ENCODE measurements around the gene MYLIP.
A peak's percentile ranks its signal among the peaks of the same experiment; 100 is the strongest.

MYLIP gene

GRCh38 chr6:16128759-16129622 is at the start of gene MYLIP:
MYLIP (plus strand) TSS chr6:16129086; CDS start chr6:16129323, 237 bp downstream.
- DNase-seq (peak; percentile 98), ATAC-seq (peak; percentile 88)

- no peak for ATAC-seq
- DNase-seq, result no peak
These were observed 49.5 kb upstream of the MYLIP start for GRCh38 chr6:16079354-16079753.

GRCh38 chr6:16080204-16080603 is 48.7 kb upstream of the MYLIP start:
- DNase-seq, result no peak
- no peak for ATAC-seq

GRCh38 chr6:16081326-16081725 is 47.6 kb upstream of the MYLIP start:
- no peak for DNase-seq
- no peak for ATAC-seq

GRCh38 chr6:16082361-16082760 is 46.5 kb upstream of the MYLIP start:
- DNase-seq (no peak), ATAC-seq (no peak)

- ATAC-seq (no peak), DNase-seq (no peak)
These were observed 41.9 kb upstream of the MYLIP start for GRCh38 chr6:16086965-16087364.

- DNase-seq, result no peak
- ATAC-seq, result no peak
These were observed 41.5 kb upstream of the MYLIP start for GRCh38 chr6:16087386-16087785.

- ATAC-seq (no peak), DNase-seq (no peak)
These were observed 40.5 kb upstream of the MYLIP start for GRCh38 chr6:16088409-16088808.

- ATAC-seq, result peak; percentile 23
- DNase-seq, result no peak
These were observed 39.4 kb upstream of the MYLIP start for GRCh38 chr6:16089232-16090062.

GRCh38 chr6:16090452-16090851 is 38.4 kb upstream of the MYLIP start:
- no peak for DNase-seq
- no peak for ATAC-seq

GRCh38 chr6:16090920-16091319 is 38.0 kb upstream of the MYLIP start:
- no peak for ATAC-seq
- no peak for DNase-seq

- ATAC-seq (no peak), DNase-seq (no peak)
These were observed 36.7 kb upstream of the MYLIP start for GRCh38 chr6:16092140-16092539.

- no peak for ATAC-seq
- DNase-seq, result no peak
These were observed 35.9 kb upstream of the MYLIP start for GRCh38 chr6:16092990-16093389.

- no peak for DNase-seq
- ATAC-seq, result peak; percentile 46
These were observed 33.7 kb upstream of the MYLIP start for GRCh38 chr6:16095180-16095579.

GRCh38 chr6:16097382-16098171 is 31.3 kb upstream of the MYLIP start:
- DNase-seq, result no peak
- peak; percentile 23 for ATAC-seq

- ATAC-seq, result no peak
These were observed 30.7 kb upstream of the MYLIP start for GRCh38 chr6:16098211-16098610.

GRCh38 chr6:16102208-16102607 is 26.7 kb upstream of the MYLIP start:
- ATAC-seq (no peak), DNase-seq (no peak)

More at GRCh38 chr6:16098211-16098610, 30.7 kb upstream of the MYLIP start:
- no peak for DNase-seq

GRCh38 chr6:16103722-16104121 is 25.2 kb upstream of the MYLIP start:
- ATAC-seq (no peak), DNase-seq (no peak)

GRCh38 chr6:16104624-16105433 is 24.1 kb upstream of the MYLIP start:
- ATAC-seq (no peak), DNase-seq (no peak)

GRCh38 chr6:16105854-16106253 is 23.0 kb upstream of the MYLIP start:
- no peak for DNase-seq
- ATAC-seq, result no peak

GRCh38 chr6:16106991-16107787 is 21.7 kb upstream of the MYLIP start:
- ATAC-seq (no peak), DNase-seq (no peak)

Measured in stimulated activated naive CD8-positive, alpha-beta T cell treated with anti-CD3 and anti-CD28 coated beads, Interleukin-15, Interleukin-2, amounts not matched to agents 100 U/mL and 50 U/mL, for 24 hours (primary cell).